PC-9 (cell line): ENCODE results near the gene CRB2.

Source experiments
- EZH2 ChIP-seq: fragments of 200-600 bp; sonication (generic); IDR thresholded peaks from 2 replicates; pipeline ENCODE4 v1.8.0; 2017; ENCODE audit warnings: antibody characterized with exemption, low read depth
- TF ChIP-seq, protein P1 (sequence below): fragments of 200-600 bp; sonication (generic); conservative IDR thresholded peaks from 2 replicates; pipeline ENCODE4 v1.6.1; 2017; ENCODE audit warnings: mixed run types, antibody characterized with exemption, mild to moderate bottlenecking, moderate library complexity

- TF ChIP-seq, protein P1, sequence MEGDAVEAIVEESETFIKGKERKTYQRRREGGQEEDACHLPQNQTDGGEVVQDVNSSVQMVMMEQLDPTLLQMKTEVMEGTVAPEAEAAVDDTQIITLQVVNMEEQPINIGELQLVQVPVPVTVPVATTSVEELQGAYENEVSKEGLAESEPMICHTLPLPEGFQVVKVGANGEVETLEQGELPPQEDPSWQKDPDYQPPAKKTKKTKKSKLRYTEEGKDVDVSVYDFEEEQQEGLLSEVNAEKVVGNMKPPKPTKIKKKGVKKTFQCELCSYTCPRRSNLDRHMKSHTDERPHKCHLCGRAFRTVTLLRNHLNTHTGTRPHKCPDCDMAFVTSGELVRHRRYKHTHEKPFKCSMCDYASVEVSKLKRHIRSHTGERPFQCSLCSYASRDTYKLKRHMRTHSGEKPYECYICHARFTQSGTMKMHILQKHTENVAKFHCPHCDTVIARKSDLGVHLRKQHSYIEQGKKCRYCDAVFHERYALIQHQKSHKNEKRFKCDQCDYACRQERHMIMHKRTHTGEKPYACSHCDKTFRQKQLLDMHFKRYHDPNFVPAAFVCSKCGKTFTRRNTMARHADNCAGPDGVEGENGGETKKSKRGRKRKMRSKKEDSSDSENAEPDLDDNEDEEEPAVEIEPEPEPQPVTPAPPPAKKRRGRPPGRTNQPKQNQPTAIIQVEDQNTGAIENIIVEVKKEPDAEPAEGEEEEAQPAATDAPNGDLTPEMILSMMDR = no peak
- no peak for TF ChIP-seq EZH2
Observed at GRCh38 chr9:123355761-123356431, at the start of gene CRB2.
